ENCODE data around the gene GFRA1.

DNA sequence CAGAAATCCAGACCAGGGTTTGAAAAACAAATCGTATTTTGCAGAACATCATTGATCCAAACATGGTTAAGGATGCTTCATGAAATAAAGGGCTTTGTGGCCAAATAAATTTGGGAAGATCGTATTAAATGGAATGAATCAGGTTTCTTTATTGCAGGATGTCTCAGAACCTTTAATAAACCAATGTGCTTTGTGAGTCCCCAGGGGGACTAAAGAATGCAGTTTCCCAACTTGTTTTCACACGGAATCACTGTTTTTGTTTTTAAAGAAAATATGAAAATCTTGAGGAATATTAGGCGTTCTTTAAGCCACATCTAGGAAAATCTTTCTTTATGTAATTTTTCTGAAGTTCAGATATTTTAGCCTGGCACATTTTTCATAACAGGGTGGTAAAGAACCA, 34.4 kb upstream of the GFRA1 start:
- TF ChIP-seq, protein P1, sequence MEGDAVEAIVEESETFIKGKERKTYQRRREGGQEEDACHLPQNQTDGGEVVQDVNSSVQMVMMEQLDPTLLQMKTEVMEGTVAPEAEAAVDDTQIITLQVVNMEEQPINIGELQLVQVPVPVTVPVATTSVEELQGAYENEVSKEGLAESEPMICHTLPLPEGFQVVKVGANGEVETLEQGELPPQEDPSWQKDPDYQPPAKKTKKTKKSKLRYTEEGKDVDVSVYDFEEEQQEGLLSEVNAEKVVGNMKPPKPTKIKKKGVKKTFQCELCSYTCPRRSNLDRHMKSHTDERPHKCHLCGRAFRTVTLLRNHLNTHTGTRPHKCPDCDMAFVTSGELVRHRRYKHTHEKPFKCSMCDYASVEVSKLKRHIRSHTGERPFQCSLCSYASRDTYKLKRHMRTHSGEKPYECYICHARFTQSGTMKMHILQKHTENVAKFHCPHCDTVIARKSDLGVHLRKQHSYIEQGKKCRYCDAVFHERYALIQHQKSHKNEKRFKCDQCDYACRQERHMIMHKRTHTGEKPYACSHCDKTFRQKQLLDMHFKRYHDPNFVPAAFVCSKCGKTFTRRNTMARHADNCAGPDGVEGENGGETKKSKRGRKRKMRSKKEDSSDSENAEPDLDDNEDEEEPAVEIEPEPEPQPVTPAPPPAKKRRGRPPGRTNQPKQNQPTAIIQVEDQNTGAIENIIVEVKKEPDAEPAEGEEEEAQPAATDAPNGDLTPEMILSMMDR (IDR thresholded peaks at IDR 0.05) = no peak
- TF ChIP-seq POLR2A (IDR thresholded peaks at IDR 0.05) = no peak

Measured in lower leg skin (tissue), 3 donors.